ENCODE results near the gene RPTOR.

- TF ChIP-seq MAX (IDR thresholded peaks at IDR 0.05; ENCODE audit: insufficient read depth, insufficient read length), result no peak
- TF ChIP-seq EZH2 (IDR thresholded peaks at IDR 0.05; ENCODE audit: borderline replicate concordance, low read depth, low read length, severe bottlenecking), result no peak
- no peak for TF ChIP-seq CTCF (IDR thresholded peaks at IDR 0.05; ENCODE audit: extremely low read depth in 1 of 2, insufficient read depth in 1 of 2, low read depth in 1 of 2, low read length in 2 of 2)
- no peak for TF ChIP-seq POLR2A (IDR thresholded peaks at IDR 0.05; ENCODE audit: low read depth, low read length)
- peak; percentile 16 for TF ChIP-seq POLR2AphosphoS5 (IDR thresholded peaks at IDR 0.05; ENCODE audit: insufficient read depth, low read depth, low read length)
Observed at GRCh38 chr17:80967404-80967872, 422.8 kb downstream of the RPTOR start.

Measured in endothelial cell of umbilical vein (primary cell).